Endothelial cell (in vitro differentiated cells): Measurements from ENCODE around the gene RPL34. TPM values are rescaled to one million over a fixed set of nuclear protein-coding genes. Genes with fewer than 3 reads are reported as not detected.
"Not testable (repeated sequence)": the region's sequence is repeated elsewhere in the genome, so short reads cannot be mapped to it uniquely, and the experiment has no call there.

ENCODE experiments used
- DNase-seq: peaks from one replicate; pipeline ENCODE4 v3.0.0; 2021; ENCODE audit warnings: low spot score
- H3K27ac Mint-ChIP-seq: one replicate; pipeline ENCODE4 v1.8.0; 2021; ENCODE audit warnings: mixed read lengths, inconsistent platforms; ENCODE audit not compliant: unreplicated experiment
- H3K27me3 Mint-ChIP-seq: one replicate; pipeline ENCODE4 v1.8.0; 2021; ENCODE audit warnings: mild to moderate bottlenecking, moderate library complexity, mixed read lengths, inconsistent platforms; ENCODE audit not compliant: unreplicated experiment
- H3K36me3 Mint-ChIP-seq: one replicate; pipeline ENCODE4 v1.8.0; 2021; ENCODE audit warnings: mild to moderate bottlenecking, low read depth, mixed read lengths, inconsistent platforms; ENCODE audit not compliant: unreplicated experiment
- H3K4me1 Mint-ChIP-seq: one replicate; pipeline ENCODE4 v1.8.0; 2021; ENCODE audit warnings: mild to moderate bottlenecking, mixed read lengths, inconsistent platforms; ENCODE audit not compliant: unreplicated experiment
- H3K4me3 Mint-ChIP-seq: one replicate; pipeline ENCODE4 v1.8.0; 2021; ENCODE audit warnings: mild to moderate bottlenecking, mixed read lengths, inconsistent platforms; ENCODE audit not compliant: unreplicated experiment
- H3K9me3 Mint-ChIP-seq: one replicate; pipeline ENCODE4 v1.8.0; 2021; ENCODE audit warnings: mixed read lengths, inconsistent platforms; ENCODE audit not compliant: unreplicated experiment
- total RNA-seq: library from RNA; stranded (reverse); fragmentation: NEBNext Ultra II Directional; extraction: Animal tissue kit (Norgen Biotek cat#: 25700); gene quantifications from one replicate; pipeline ENCODE4 v1.2.1, GENCODE V29; 2021; ENCODE audit not compliant: unreplicated experiment
- TF ChIP-seq, protein P1 (sequence below): fragments of 200-600 bp; sonication (generic); IDR thresholded peaks from one replicate; pipeline ENCODE4 v1.5.0; 2021; ENCODE audit warnings: antibody characterized with exemption; ENCODE audit not compliant: unreplicated experiment

RPL34 gene
- total RNA-seq, 1 donor from 2014 or later: 1,233 TPM

GRCh38 chr4:108586778-108587177 is 33.6 kb upstream of the RPL34 start:
- TF ChIP-seq, protein P1, sequence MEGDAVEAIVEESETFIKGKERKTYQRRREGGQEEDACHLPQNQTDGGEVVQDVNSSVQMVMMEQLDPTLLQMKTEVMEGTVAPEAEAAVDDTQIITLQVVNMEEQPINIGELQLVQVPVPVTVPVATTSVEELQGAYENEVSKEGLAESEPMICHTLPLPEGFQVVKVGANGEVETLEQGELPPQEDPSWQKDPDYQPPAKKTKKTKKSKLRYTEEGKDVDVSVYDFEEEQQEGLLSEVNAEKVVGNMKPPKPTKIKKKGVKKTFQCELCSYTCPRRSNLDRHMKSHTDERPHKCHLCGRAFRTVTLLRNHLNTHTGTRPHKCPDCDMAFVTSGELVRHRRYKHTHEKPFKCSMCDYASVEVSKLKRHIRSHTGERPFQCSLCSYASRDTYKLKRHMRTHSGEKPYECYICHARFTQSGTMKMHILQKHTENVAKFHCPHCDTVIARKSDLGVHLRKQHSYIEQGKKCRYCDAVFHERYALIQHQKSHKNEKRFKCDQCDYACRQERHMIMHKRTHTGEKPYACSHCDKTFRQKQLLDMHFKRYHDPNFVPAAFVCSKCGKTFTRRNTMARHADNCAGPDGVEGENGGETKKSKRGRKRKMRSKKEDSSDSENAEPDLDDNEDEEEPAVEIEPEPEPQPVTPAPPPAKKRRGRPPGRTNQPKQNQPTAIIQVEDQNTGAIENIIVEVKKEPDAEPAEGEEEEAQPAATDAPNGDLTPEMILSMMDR: no peak
- Mint-ChIP-seq H3K9me3 (no peaks in the 10 kb centered on the region), H3K36me3 (no peaks in the 10 kb centered on the region), H3K4me1 (peaks cover 1% of the 10 kb centered on the region), H3K27ac (no peak overlapping the region), H3K4me3 (no peak overlapping the region), H3K27me3 (no peaks in the 10 kb centered on the region)
- no peak for DNase-seq

- TF ChIP-seq, protein P1: no peak
- H3K4me1 Mint-ChIP-seq: peaks cover 5% of the 10 kb centered on the region
- no peak for DNase-seq
- no peak overlapping the region for H3K27ac Mint-ChIP-seq
- H3K27me3 Mint-ChIP-seq: no peaks in the 10 kb centered on the region
- H3K36me3 Mint-ChIP-seq: no peaks in the 10 kb centered on the region
- no peaks in the 10 kb centered on the region for H3K9me3 Mint-ChIP-seq
- H3K4me3 Mint-ChIP-seq: no peak overlapping the region
Measured at GRCh38 chr4:108588878-108589277, 31.5 kb upstream of the RPL34 start.

DNA sequence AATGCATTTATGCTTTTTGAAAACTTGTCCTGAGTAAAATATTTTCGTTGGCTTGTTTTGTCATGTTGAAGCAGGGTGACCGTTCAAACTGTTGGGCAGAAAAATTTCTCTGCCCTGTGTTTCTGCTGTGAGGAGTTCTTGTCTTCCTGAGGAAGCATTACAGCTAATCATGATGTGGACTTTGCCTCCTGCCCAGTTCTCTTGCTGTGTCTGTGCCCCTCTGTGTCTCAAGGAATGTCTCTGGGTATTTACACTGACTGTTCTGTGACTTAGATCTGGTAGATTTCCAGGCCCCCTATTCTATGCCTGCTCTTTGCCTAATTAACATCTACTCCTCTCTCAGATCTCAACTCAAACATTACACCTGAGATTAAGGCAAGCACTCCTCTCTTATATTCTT is 30.4 kb upstream of the RPL34 start:
- TF ChIP-seq, protein P1: no peak
- no peak overlapping the region for H3K27ac Mint-ChIP-seq
- H3K4me1 Mint-ChIP-seq: peaks cover 5% of the 10 kb centered on the region
- no peaks in the 10 kb centered on the region for H3K27me3 Mint-ChIP-seq
- no peaks in the 10 kb centered on the region for H3K36me3 Mint-ChIP-seq
- H3K4me3 Mint-ChIP-seq: no peak overlapping the region
- DNase-seq: no peak
- H3K9me3 Mint-ChIP-seq: no peaks in the 10 kb centered on the region

- no peak overlapping the region for H3K4me3 Mint-ChIP-seq
- TF ChIP-seq, protein P1: no peak
- no peaks in the 10 kb centered on the region for H3K36me3 Mint-ChIP-seq
- H3K27me3 Mint-ChIP-seq: no peaks in the 10 kb centered on the region
- no peak for DNase-seq
- H3K27ac Mint-ChIP-seq: no peak overlapping the region
- H3K9me3 Mint-ChIP-seq: no peaks in the 10 kb centered on the region
- H3K4me1 Mint-ChIP-seq: peaks cover 5% of the 10 kb centered on the region
Measured at GRCh38 chr4:108590776-108591175, 29.6 kb upstream of the RPL34 start.

DNA sequence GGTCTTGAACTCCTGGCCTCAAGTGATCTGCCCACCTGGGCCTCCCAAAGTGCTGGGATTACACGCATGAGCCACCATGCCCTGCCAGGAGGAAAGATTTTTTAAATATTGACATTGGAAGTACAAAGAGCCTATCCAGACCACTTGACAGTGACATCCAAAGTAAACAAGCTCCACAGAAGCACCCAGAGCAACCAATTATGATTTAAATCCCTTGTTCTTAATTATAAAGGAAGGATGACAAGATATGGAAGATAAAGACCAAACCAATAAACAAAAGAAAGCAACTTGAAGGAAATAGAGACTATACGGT is 27.7 kb upstream of the RPL34 start:
- Mint-ChIP-seq H3K27me3 (no peaks in the 10 kb centered on the region), H3K36me3 (no peaks in the 10 kb centered on the region), H3K4me3 (no peak overlapping the region), H3K9me3 (no peaks in the 10 kb centered on the region), H3K4me1 (peaks cover 5% of the 10 kb centered on the region), H3K27ac (no peak overlapping the region)
- TF ChIP-seq, protein P1: no peak
- DNase-seq: no peak

DNA sequence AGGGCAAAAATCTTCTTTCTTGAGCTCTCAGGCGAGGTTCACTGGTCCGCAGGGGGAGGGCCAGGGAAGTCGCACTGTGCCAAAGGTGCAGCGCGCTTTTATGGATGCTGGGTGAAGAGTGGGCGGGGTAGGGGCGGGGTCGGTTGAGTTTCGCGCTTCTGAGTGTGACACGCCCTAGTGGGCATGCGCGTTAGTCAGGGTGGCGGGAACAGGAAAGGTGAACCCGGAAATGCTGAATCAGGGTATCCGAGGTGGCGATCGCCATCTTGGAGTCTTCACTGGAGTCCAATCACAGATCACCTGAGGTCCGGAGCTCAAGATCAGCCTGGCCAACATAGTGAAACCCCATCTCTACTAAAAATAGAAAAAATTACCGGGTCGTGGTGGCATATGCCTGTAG is 26.1 kb upstream of the RPL34 start:
- not testable (repeated sequence) for H3K36me3 Mint-ChIP-seq, H3K27me3 Mint-ChIP-seq, DNase-seq, H3K4me1 Mint-ChIP-seq, H3K9me3 Mint-ChIP-seq, H3K27ac Mint-ChIP-seq, H3K4me3 Mint-ChIP-seq
